A204.1 (cell line): ENCODE data around the gene NLRC5.
"Not testable (repeated sequence)": the region's sequence is repeated elsewhere in the genome, so short reads cannot be mapped to it uniquely, and the experiment has no call there.

Experiments used
- FAIRE-seq: peaks from 2 replicates; lab custom pipeline; 2012; peaks lifted over from hg19 to GRCh38; lab: Jason Lieb, UNC

The NLRC5 gene

GRCh38 chr16:57045694-57046381 is 56.5 kb downstream of the NLRC5 start:
- no peak for FAIRE-seq

GRCh38 chr16:57048095-57048494 is 58.7 kb downstream of the NLRC5 start:
- no peak for FAIRE-seq

- no peak for FAIRE-seq
These were observed 60.3 kb downstream of the NLRC5 start for GRCh38 chr16:57049678-57050077.

- FAIRE-seq: no peak
These were observed 62.4 kb downstream of the NLRC5 start for GRCh38 chr16:57051696-57052228.

- FAIRE-seq: no peak
These were observed 63.8 kb downstream of the NLRC5 start for GRCh38 chr16:57053206-57053605.

- FAIRE-seq: no peak
These were observed 65.0 kb downstream of the NLRC5 start for GRCh38 chr16:57054338-57054737.

- no peak for FAIRE-seq
These were observed 65.4 kb downstream of the NLRC5 start for GRCh38 chr16:57054771-57055170.

GRCh38 chr16:57055671-57056070 is 66.3 kb downstream of the NLRC5 start:
- FAIRE-seq: no peak

GRCh38 chr16:57058291-57058861 is 69.0 kb downstream of the NLRC5 start:
- FAIRE-seq: no peak

- FAIRE-seq: no peak
These were observed 71.1 kb downstream of the NLRC5 start for GRCh38 chr16:57060323-57061083.

GRCh38 chr16:57061084-57061905 is 71.9 kb downstream of the NLRC5 start:
- no peak for FAIRE-seq

- no peak for FAIRE-seq
These were observed 73.0 kb downstream of the NLRC5 start for GRCh38 chr16:57062329-57062728.

- not testable (repeated sequence) for FAIRE-seq
These were observed 73.8 kb downstream of the NLRC5 start for GRCh38 chr16:57063189-57063588.

GRCh38 chr16:57064995-57065394 is 75.6 kb downstream of the NLRC5 start:
- FAIRE-seq: no peak

- no peak for FAIRE-seq
These were observed 77.3 kb downstream of the NLRC5 start for GRCh38 chr16:57066625-57067024.

GRCh38 chr16:57067347-57067746 is 78.0 kb downstream of the NLRC5 start:
- no peak for FAIRE-seq

GRCh38 chr16:57069053-57069452 is 79.7 kb downstream of the NLRC5 start:
- FAIRE-seq: no peak

- FAIRE-seq: no peak
These were observed 80.4 kb downstream of the NLRC5 start for GRCh38 chr16:57069635-57070370.

- no peak for FAIRE-seq
These were observed 81.1 kb downstream of the NLRC5 start for GRCh38 chr16:57070424-57070823.

GRCh38 chr16:57071081-57071732 is 81.8 kb downstream of the NLRC5 start:
- FAIRE-seq: not testable (repeated sequence)
